ENCODE results near the gene FYB2.

The FYB2 gene

DNA sequence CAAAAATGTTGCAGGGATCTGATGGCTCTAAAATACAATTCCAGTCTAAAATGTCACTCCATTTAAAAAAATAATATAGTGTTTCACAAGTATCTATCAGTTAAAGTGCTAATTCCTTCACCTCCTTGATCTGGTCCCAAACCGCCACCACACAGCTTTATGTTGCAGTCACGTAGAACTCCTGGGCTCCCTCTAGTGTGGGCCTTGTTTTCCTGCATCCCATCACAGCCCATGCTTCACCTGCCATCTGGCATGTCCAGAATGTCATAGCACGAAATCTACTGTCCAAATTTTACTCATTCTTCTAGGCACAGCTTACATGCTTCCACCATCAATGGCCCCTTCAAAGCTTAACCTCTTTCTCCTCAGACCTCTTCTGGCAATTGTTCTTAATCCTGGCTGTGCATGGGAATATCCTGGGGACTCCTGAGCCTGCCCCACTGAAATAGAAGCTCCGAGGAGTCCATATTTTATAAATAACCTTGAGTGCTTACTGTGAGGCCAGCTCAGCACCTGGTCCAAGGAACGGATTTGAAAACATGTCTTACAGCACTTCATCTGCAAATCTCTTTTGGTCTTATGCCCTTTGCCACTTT, 15.5 kb downstream of the FYB2 start:
- H3K4me3 Mint-ChIP-seq, result no peak overlapping the region
- H3K27me3 Mint-ChIP-seq, result no peaks in the 10 kb centered on the region
- no peaks in the 10 kb centered on the region for H3K9me3 Mint-ChIP-seq
- no peak for DNase-seq (ENCODE audit: low spot score in 2 of 2)
- H3K4me1 Mint-ChIP-seq, result no peaks in the 10 kb centered on the region
- no peak for ATAC-seq (replicated peaks; ENCODE audit: extremely low read depth, poor library complexity, severe bottlenecking)
- H3K36me3 Mint-ChIP-seq (ENCODE audit: insufficient read depth), result no peaks in the 10 kb centered on the region
- H3K27ac Mint-ChIP-seq (ENCODE audit: low read depth), result no peak overlapping the region

DNA sequence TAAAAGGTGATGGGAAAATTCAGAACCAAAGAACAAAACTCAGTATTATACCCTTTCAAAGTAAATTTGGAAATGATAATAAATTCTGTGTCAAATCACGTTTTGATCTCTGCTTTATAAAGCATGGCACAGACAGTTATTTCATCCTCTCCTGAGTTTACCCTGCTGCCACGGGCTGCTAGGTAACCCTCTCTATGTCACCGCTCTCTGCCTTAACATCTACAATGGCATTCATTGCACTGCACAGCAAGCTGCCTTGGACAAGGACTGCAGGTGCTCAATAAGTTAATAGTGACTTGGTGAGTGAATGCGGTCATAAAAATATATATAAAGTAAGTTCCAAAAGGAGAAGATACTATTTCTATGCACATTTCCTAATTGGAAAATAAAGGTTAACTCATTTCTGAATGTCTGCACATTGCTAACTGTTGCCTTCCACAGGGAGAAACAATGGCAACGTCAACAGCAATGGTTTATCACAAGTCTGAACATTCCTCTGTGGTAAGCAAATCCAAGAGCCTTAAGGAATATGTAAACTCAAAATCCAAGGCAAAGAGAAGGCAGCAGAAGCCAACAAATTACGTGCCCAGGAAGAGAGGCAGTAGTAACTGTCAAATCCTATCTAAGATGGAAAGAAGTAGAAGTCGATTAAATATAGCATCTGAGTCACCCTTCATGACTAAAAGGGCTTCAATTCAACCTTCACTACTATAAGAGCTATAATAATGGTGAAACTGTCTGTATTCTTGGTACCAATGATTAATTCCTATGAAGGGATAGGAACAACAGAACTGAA, 19.4 kb downstream of the FYB2 start:
- no peak overlapping the region for H3K27ac Mint-ChIP-seq (ENCODE audit: low read depth)
- no peaks in the 10 kb centered on the region for H3K4me1 Mint-ChIP-seq
- peaks cover 17% of the 10 kb centered on the region for H3K27me3 Mint-ChIP-seq
- H3K9me3 Mint-ChIP-seq, result no peaks in the 10 kb centered on the region
- H3K4me3 Mint-ChIP-seq, result no peak overlapping the region
- no peaks in the 10 kb centered on the region for H3K36me3 Mint-ChIP-seq (ENCODE audit: insufficient read depth)
- no peak for DNase-seq (ENCODE audit: low spot score in 2 of 2)
- no peak for ATAC-seq (replicated peaks; ENCODE audit: extremely low read depth, poor library complexity, severe bottlenecking)

DNA sequence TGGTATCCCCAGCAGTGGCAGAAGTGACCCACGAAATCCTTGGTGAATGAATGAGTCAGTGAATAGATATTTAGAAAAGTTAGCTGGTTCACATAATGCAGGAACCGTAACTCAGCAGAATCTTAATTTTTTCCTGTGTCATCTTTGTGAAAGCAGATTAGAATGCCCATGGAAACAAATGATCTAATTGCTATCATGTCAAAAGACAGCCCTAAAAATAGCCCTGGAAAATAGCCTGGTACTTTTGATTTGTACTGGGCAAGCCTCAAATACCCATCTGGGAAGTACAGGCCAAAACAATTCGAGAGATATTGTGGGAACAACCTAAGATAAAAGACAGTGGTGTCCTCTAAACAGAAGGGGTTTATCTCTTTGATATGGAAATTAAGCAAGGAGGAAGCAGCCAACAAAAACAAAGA, 21.1 kb downstream of the FYB2 start:
- H3K36me3 Mint-ChIP-seq (ENCODE audit: insufficient read depth), result no peaks in the 10 kb centered on the region
- no peaks in the 10 kb centered on the region for H3K9me3 Mint-ChIP-seq
- H3K4me3 Mint-ChIP-seq, result no peak overlapping the region
- DNase-seq (ENCODE audit: low spot score in 2 of 2), result no peak
- no peak overlapping the region for H3K27ac Mint-ChIP-seq (ENCODE audit: low read depth)
- H3K27me3 Mint-ChIP-seq, result peaks cover 25% of the 10 kb centered on the region
- no peaks in the 10 kb centered on the region for H3K4me1 Mint-ChIP-seq
- ATAC-seq (replicated peaks; ENCODE audit: extremely low read depth, poor library complexity, severe bottlenecking), result no peak

DNA sequence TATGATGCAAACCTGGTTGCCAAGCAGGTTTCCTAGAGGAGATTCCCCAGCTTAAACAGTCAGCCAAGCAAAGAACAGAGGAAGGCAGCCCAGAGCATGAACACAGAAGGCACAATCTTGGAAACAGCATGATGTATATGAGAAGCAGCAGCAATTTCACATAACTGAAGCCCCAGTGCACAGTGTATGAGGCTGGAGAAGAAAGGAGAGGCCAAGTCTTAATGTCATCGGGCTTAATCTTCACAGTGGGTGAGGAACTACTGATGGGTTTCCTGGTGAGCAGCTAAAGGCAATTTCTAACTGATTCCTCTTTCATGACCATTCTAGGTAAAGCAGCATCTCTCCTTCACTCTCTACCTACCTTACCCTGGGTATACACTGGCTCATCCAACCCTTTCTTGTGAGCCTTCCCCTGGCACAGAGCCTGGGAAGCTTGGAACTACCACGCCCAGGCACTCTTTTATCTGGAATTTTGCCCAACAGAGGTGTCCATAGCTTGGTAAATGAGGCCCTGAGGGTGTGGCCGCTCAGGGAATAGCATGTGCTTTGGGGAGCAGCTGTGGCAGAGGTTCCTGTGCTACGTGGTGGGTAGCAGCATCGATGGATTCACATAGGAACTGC, 22.0 kb downstream of the FYB2 start:
- H3K9me3 Mint-ChIP-seq, result no peaks in the 10 kb centered on the region
- H3K27ac Mint-ChIP-seq (ENCODE audit: low read depth), result no peak overlapping the region
- H3K4me3 Mint-ChIP-seq, result no peak overlapping the region
- no peak for DNase-seq (ENCODE audit: low spot score in 2 of 2)
- peaks cover 25% of the 10 kb centered on the region for H3K27me3 Mint-ChIP-seq
- no peaks in the 10 kb centered on the region for H3K4me1 Mint-ChIP-seq
- H3K36me3 Mint-ChIP-seq (ENCODE audit: insufficient read depth), result no peaks in the 10 kb centered on the region
- no peak for ATAC-seq (replicated peaks; ENCODE audit: extremely low read depth, poor library complexity, severe bottlenecking)

- H3K9me3 Mint-ChIP-seq, result no peaks in the 10 kb centered on the region
Measured at GRCh38 chr1:56795870-56796269, 23.3 kb downstream of the FYB2 start.

DNA sequence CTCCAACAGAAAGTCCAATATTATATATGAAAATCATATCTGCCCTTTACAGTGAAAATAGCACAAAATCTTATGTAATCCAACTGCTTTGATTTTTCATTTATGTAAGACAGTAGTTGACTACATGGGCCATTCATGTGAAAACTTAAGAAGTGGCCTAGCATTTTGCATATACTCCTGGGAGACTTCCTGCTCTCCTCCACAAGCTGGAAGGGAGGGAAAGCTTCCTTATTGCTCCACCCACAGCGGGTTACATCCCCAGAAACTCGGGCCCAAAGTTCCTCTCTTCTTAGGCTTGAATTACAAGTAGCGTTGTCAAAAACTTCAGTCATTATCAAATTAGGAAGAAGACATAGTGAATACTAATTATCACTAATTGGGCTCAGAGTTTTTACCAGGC, 29.2 kb downstream of the FYB2 start:
- Mint-ChIP-seq H3K9me3 (no peaks in the 10 kb centered on the region), H3K36me3 (ENCODE audit: insufficient read depth) (no peaks in the 10 kb centered on the region), H3K27me3 (peaks cover 32% of the 10 kb centered on the region), H3K4me1 (no peaks in the 10 kb centered on the region), H3K27ac (ENCODE audit: low read depth) (no peak overlapping the region), H3K4me3 (no peak overlapping the region)
- ATAC-seq (replicated peaks; ENCODE audit: extremely low read depth, poor library complexity, severe bottlenecking) (no peak), DNase-seq (ENCODE audit: low spot score in 2 of 2) (no peak)

More at GRCh38 chr1:56795870-56796269, 23.3 kb downstream of the FYB2 start:
- Mint-ChIP-seq H3K4me3 (no peak overlapping the region), H3K27ac (ENCODE audit: low read depth) (no peak overlapping the region), H3K4me1 (no peaks in the 10 kb centered on the region), H3K36me3 (ENCODE audit: insufficient read depth) (no peaks in the 10 kb centered on the region), H3K27me3 (peaks cover 28% of the 10 kb centered on the region)
- DNase-seq (ENCODE audit: low spot score in 2 of 2) (no peak), ATAC-seq (replicated peaks; ENCODE audit: extremely low read depth, poor library complexity, severe bottlenecking) (no peak)

DNA sequence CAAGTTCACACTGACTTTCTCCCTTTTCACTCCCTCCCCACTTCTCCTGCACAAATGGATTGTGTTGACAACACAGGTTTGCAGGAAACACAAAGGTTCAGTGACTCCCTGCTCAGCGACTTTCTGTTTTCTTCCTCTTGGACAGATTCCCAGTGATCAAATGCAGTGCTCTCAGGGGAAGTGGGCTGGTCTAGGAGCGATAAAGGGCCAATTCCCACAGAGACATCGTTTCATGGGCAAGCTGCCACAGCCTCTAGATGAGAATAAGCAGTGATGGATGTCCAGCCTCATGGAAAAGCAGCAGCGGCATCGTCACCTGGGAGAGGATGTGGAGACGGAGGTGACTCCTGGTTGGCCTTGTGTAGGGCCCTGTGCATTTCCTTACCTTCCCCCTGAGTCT, 30.6 kb downstream of the FYB2 start:
- no peak for DNase-seq (ENCODE audit: low spot score in 2 of 2)
- no peak for ATAC-seq (replicated peaks; ENCODE audit: extremely low read depth, poor library complexity, severe bottlenecking)
- peaks cover 22% of the 10 kb centered on the region for H3K27me3 Mint-ChIP-seq

GRCh38 chr1:56788102-56788501, 31.1 kb downstream of the FYB2 start:
- no peak for DNase-seq (ENCODE audit: low spot score in 2 of 2)
- no peak for ATAC-seq (replicated peaks; ENCODE audit: extremely low read depth, poor library complexity, severe bottlenecking)

More for the DNA sequence above, 30.6 kb downstream of the FYB2 start:
- Mint-ChIP-seq H3K4me3 (no peak overlapping the region), H3K27ac (ENCODE audit: low read depth) (no peak overlapping the region), H3K4me1 (no peaks in the 10 kb centered on the region), H3K36me3 (ENCODE audit: insufficient read depth) (no peaks in the 10 kb centered on the region), H3K9me3 (no peaks in the 10 kb centered on the region)

GRCh38 chr1:56787330-56787729, 31.9 kb downstream of the FYB2 start:
- peaks cover 22% of the 10 kb centered on the region for H3K27me3 Mint-ChIP-seq
- H3K9me3 Mint-ChIP-seq, result no peaks in the 10 kb centered on the region
- ATAC-seq (replicated peaks; ENCODE audit: extremely low read depth, poor library complexity, severe bottlenecking) (no peak), DNase-seq (ENCODE audit: low spot score in 2 of 2) (no peak)
- H3K27ac Mint-ChIP-seq (ENCODE audit: low read depth), result no peak overlapping the region
- H3K4me3 Mint-ChIP-seq, result no peak overlapping the region
- H3K4me1 Mint-ChIP-seq, result no peaks in the 10 kb centered on the region
- no peaks in the 10 kb centered on the region for H3K36me3 Mint-ChIP-seq (ENCODE audit: insufficient read depth)

More at GRCh38 chr1:56788102-56788501, 31.1 kb downstream of the FYB2 start:
- H3K27me3 Mint-ChIP-seq, result peaks cover 22% of the 10 kb centered on the region
- H3K4me3 Mint-ChIP-seq, result no peak overlapping the region
- no peak overlapping the region for H3K27ac Mint-ChIP-seq (ENCODE audit: low read depth)
- H3K9me3 Mint-ChIP-seq, result no peaks in the 10 kb centered on the region
- no peaks in the 10 kb centered on the region for H3K4me1 Mint-ChIP-seq
- H3K36me3 Mint-ChIP-seq (ENCODE audit: insufficient read depth), result no peaks in the 10 kb centered on the region

DNA sequence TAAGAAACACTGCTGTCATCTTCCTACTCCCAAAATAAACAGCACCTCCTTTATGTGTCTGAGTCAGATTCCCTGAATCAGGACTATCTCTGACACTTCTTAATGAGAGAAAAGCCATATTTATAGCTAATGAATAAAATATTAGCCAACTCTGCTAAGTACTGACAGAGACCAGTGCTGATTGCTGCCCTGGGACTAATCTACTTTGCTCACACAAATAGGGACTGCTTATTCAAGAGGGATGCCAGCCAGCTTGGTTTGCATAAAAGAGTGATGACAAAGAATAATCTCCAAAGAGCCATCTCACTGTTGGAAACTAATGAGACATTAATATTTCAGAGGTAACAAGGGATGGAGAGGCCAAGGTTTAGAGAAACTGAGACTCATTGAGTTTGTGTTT, 36.4 kb downstream of the FYB2 start:
- H3K9me3 Mint-ChIP-seq, result no peaks in the 10 kb centered on the region
- no peaks in the 10 kb centered on the region for H3K36me3 Mint-ChIP-seq (ENCODE audit: insufficient read depth)
- H3K4me3 Mint-ChIP-seq, result no peak overlapping the region
- no peak for ATAC-seq (replicated peaks; ENCODE audit: extremely low read depth, poor library complexity, severe bottlenecking)
- no peaks in the 10 kb centered on the region for H3K27me3 Mint-ChIP-seq
- no peaks in the 10 kb centered on the region for H3K4me1 Mint-ChIP-seq
- no peak overlapping the region for H3K27ac Mint-ChIP-seq (ENCODE audit: low read depth)
- no peak for DNase-seq (ENCODE audit: low spot score in 2 of 2)

GRCh38 chr1:56780826-56781225, 38.4 kb downstream of the FYB2 start:
- ATAC-seq (replicated peaks; ENCODE audit: extremely low read depth, poor library complexity, severe bottlenecking) (no peak), DNase-seq (ENCODE audit: low spot score in 2 of 2) (no peak)
- H3K9me3 Mint-ChIP-seq, result no peaks in the 10 kb centered on the region
- H3K27ac Mint-ChIP-seq (ENCODE audit: low read depth), result no peak overlapping the region
- H3K4me1 Mint-ChIP-seq, result no peaks in the 10 kb centered on the region
- no peaks in the 10 kb centered on the region for H3K27me3 Mint-ChIP-seq
- H3K4me3 Mint-ChIP-seq, result no peak overlapping the region
- H3K36me3 Mint-ChIP-seq (ENCODE audit: insufficient read depth), result no peaks in the 10 kb centered on the region

GRCh38 chr1:56780128-56780750, 39.0 kb downstream of the FYB2 start:
- Mint-ChIP-seq H3K4me3 (no peak overlapping the region), H3K27ac (ENCODE audit: low read depth) (no peak overlapping the region), H3K27me3 (no peaks in the 10 kb centered on the region), H3K4me1 (no peaks in the 10 kb centered on the region), H3K36me3 (ENCODE audit: insufficient read depth) (no peaks in the 10 kb centered on the region), H3K9me3 (no peaks in the 10 kb centered on the region)
- ATAC-seq (replicated peaks; ENCODE audit: extremely low read depth, poor library complexity, severe bottlenecking) (no peak), DNase-seq (ENCODE audit: low spot score in 2 of 2) (no peak)

All from central memory CD8-positive, alpha-beta T cell (primary cell).